GM13977 (cell line): ENCODE data around the gene GPR83.

Experiments
- DNase-seq: peaks from one replicate; pipeline ENCODE4 v3.0.0; 2012; ENCODE audit warnings: low spot score
- CTCF ChIP-seq: IDR thresholded peaks from 2 replicates; pipeline ENCODE4 v1.5.1; 2012; ENCODE audit warnings: mild to moderate bottlenecking, control low read depth; ENCODE audit not compliant: insufficient read depth; ENCODE audit errors: extremely low read depth, missing control alignments
- in situ Hi-C: fragments of 300-500 bp; cut with MboI; formaldehyde crosslinking; loops from one replicate; pipeline ENCODE4 v1.12.0; 2022; ENCODE audit warnings: low sequenced_read_pairs, low pct_unique_long_range_greater_than_20kb, mixed read lengths, inconsistent platforms; ENCODE audit not compliant: unreplicated experiment

The GPR83 gene

DNA sequence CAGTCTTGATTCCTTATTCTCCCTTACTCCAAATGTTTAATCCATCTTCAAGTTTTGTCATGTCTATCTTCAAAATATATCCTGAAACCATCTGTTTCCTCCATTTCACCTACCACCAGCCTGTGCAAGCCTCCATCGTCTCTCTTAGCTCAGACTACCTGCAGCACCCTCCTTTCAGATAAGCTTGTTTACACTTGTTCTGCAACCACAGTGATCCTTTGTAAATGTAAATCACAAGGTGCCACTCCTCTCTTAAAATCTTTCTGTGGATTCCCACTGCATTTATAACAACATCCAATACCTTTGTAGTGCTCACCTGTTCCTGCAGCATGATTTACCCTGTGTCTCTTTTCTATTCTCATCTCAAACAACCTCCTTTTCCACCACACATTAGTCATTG, 31.8 kb upstream of the GPR83 start:
- in situ Hi-C loops, result no loop called here
- no peak for DNase-seq
- no peak for TF ChIP-seq CTCF

GRCh38 chr11:94424662-94425061, 23.4 kb upstream of the GPR83 start:
- no peak for DNase-seq
- no peak for TF ChIP-seq CTCF
- in situ Hi-C loops, result no loop called here

DNA sequence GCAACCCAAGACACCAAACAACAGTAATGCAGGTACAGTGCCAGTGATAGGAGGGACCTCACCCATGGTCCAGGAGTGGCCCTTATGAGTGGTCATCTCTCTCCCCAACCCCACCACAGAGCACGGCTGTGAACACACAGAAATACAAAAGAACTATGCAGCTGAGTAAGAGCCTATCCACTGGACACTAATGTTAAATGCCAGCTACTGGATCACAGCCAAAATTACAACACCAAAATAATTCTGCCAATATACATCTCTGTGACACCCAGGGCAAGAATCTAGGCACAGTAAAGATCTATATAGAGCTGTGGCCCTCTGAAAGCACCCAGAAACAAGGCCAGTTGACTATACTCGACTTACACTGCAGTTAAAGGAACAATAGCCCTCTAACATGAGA, 22.8 kb upstream of the GPR83 start:
- no peak for TF ChIP-seq CTCF
- in situ Hi-C loops, result no loop called here
- no peak for DNase-seq

DNA sequence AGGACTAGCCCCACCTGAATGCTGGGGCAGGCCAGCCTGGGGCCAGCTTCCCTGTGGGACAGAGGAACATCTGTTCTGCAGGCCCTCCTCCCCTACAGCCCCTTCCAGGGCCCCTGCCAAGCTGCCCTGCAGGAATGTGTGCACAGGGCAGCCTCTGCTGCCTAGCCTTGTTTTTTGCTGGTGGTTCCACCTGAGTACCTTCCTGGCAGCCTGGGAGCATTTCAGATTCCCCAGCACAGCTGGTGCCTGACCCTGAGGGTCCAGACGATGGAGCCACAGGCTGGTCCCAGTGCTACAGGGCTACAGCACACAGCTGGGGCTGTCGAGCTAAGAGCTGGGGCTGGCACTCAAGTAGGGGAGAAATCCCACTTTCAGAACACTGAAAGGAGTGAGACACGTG, 22.3 kb upstream of the GPR83 start:
- no peak for DNase-seq

DNA sequence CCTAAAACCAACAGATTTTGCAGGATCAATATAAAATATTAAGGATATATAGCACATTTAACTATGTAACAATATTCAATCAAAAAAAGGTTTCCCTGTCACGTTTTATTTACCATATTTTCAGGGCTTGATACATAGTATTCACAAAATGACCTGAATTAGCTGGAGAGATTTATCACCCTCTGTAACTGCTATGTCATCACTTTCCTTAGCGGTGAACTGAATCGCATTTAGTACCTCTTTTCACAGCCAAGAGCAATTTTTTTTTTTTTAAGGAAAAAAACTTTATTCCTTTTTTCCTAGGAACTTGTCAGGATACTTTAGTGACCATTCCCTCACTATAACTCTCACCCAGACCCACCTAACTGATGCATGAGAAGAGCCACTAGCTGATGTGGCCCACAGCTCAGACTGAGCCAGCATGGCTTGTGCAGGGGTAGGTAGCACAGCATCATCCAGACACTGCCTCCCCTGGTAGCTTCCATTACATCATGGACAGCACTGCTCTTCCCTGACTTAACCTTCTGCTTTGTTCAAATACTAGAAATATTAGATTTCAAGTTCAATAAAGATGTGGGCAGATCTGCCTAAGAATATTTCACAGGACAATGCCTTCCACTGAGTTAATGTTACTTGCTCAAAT, 17.0 kb upstream of the GPR83 start:
- no peak for DNase-seq
- TF ChIP-seq CTCF, result no peak
- in situ Hi-C loops, result no loop called here

More for the DNA sequence above, 22.3 kb upstream of the GPR83 start:
- no peak for TF ChIP-seq CTCF
- in situ Hi-C loops, result no loop called here

DNA sequence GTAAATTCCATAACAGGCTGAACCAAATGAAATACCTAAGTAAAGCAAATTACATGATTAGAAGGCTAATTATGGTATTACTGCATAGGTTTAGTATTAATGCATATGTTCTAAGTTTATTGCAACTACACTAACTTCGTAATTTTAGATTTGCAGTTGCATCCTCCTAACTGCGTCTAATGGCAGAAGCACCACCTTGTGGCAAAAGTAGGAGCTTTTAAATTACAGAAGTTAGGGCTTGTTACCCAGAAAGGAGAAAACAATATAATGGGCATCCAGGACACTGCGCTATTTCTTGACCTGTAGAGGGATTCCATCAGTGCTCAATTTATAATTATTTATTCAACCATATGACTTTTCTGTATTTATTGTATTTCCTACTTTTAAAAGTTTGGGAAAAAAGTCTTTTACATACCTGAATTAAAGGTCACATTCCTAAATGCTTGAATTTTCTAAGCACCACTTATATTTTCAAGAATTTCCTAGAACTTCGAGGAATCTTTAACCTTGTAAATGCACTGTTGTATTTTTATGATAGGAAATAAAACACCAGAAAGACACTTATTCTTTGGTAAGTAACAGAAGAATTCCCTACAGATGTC, 16.3 kb upstream of the GPR83 start:
- TF ChIP-seq CTCF, result peak; percentile 37
- no peak for DNase-seq
- in situ Hi-C loops, result no loop called here
